Breast epithelium (tissue), 3 donors: ENCODE data around the gene ARID5B.

Source experiments
- POLR2A ChIP-seq: fragments of 450-650 bp; IDR thresholded peaks from one replicate; pipeline ENCODE4 v1.6.1; 2016; ENCODE audit warnings: antibody characterized with exemption, mild to moderate bottlenecking, moderate library complexity
- POLR2AphosphoS5 ChIP-seq, 3 donors: sonication (generic); formaldehyde crosslinking; IDR thresholded peaks; one replicate each; pipeline ENCODE4 v1.6.1; 2017; ENCODE audit warnings: antibody characterized with exemption in 3 of 3
- TF ChIP-seq, protein P1 (sequence below), 3 donors: fragments of 450-650 bp; IDR thresholded peaks; one replicate each; pipeline ENCODE4 v1.5.1; 2016 to 2017; ENCODE audit warnings: antibody characterized with exemption in 3 of 3, mild to moderate bottlenecking in 3 of 3, moderate library complexity in 3 of 3

GRCh38 chr10:61985715-61986114, 84.2 kb downstream of the ARID5B start:
- TF ChIP-seq, protein P1, sequence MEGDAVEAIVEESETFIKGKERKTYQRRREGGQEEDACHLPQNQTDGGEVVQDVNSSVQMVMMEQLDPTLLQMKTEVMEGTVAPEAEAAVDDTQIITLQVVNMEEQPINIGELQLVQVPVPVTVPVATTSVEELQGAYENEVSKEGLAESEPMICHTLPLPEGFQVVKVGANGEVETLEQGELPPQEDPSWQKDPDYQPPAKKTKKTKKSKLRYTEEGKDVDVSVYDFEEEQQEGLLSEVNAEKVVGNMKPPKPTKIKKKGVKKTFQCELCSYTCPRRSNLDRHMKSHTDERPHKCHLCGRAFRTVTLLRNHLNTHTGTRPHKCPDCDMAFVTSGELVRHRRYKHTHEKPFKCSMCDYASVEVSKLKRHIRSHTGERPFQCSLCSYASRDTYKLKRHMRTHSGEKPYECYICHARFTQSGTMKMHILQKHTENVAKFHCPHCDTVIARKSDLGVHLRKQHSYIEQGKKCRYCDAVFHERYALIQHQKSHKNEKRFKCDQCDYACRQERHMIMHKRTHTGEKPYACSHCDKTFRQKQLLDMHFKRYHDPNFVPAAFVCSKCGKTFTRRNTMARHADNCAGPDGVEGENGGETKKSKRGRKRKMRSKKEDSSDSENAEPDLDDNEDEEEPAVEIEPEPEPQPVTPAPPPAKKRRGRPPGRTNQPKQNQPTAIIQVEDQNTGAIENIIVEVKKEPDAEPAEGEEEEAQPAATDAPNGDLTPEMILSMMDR (IDR thresholded peaks at IDR 0.05), result no peak
- TF ChIP-seq POLR2A, result no peak
- TF ChIP-seq POLR2AphosphoS5 (IDR thresholded peaks at IDR 0.05), result no peak
